Urothelium cell line (cell line): ENCODE data around the gene TUSC2.
A peak's percentile ranks its signal among the peaks of the same experiment; 100 is the strongest.

Experiments
- DNase-seq: peaks from one replicate; pipeline ENCODE4 v3.0.0; 2011; ENCODE audit warnings: low spot score, mixed read lengths
- FAIRE-seq: peaks from 2 replicates; lab custom pipeline; 2011; peaks lifted over from hg19 to GRCh38; lab: Jason Lieb, UNC

The TUSC2 gene

DNA sequence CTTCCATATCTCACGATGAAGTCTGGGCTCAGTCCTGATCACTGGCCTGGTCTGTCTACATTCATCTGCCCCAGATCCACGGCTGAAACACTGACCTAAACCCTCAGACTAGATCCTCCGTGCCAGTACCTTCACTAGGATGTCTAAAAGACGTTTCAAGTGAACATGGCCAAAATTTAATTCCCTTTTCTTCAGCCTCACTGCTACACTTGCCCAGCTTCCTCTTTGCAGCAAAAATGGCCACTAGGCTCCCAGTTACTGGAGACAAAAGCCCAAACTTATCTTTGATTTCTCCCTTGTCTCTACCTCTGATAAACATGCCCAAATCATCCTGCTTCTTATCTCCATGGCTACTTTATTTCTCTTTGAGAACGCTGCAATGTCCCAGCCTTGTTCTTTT, 10.9 kb upstream of the TUSC2 start:
- DNase-seq, result no peak
- FAIRE-seq, result no peak

GRCh38 chr3:50337175-50337861, 9.3 kb upstream of the TUSC2 start:
- DNase-seq (peak; percentile 99), FAIRE-seq (peak; percentile 94)

GRCh38 chr3:50336452-50337174, 8.6 kb upstream of the TUSC2 start:
- no peak for FAIRE-seq
- DNase-seq, result peak; percentile 33

DNA sequence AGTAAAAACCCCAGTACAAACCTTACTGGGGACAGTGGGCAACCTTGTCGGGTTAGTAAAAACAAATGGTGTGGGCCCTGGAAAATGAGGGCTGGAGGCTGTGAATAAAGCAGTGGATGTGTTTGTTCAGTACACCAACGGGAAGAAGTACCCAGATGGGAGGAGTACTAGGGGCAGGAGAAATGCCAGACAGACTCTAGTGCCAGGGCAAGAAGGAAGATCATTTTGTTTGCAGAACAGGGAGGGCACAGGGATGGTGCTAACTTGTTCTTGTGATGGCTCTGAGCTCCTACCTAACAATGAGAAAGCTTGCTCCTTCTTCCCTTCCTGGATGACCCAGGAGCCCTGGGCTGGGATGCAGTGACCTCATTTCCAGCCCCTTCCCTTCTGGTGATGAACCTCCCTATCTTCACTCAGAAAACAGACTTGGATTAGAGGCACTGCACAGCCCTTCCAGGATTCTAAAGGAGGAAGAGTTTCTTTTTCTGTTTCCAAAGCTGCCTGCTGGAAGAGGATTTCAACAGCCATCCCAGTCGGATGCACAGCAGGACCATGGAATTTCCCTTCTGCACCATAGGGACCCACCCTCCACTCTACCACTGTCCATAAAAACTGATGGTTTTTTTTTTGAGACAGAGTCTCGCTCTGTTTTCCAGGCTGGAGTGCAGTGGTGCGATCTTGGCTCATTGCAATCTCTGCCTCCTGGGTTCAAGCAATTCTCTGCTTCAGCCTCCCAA, 6.5 kb upstream of the TUSC2 start:
- no peak for FAIRE-seq
- DNase-seq, result no peak

- no peak for FAIRE-seq
These were observed 5.8 kb upstream of the TUSC2 start for GRCh38 chr3:50333744-50334328.

DNA sequence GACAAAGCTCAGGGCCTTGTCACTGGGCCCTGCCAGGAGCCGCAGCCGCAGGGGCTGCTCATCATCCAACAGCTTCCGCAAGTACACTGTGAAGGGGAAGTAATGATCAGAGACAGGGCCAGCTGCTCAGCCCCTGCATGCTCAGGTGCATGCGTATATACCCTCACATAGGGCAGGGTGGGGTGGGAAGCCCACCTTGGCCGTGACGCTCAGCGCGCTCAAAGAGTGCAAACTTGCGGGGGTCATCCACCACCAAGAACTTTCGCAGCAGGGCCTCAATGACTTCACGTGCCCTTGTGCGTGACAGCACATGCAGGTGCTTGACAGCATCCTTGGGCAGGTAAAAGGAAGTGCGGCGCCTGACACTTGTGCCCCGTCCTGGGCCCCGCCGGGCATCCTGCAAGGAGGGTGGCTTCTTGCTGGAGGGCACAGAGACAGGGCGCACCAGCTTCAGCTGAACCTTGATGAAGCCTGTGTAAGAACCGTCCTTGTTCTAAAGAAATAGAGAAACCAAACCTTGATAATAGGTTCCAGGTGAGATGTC, 3.4 kb upstream of the TUSC2 start:
- DNase-seq (no peak), FAIRE-seq (no peak)

More at GRCh38 chr3:50333744-50334328, 5.8 kb upstream of the TUSC2 start:
- DNase-seq, result no peak

- FAIRE-seq (no peak), DNase-seq (no peak)
These were observed 2.3 kb upstream of the TUSC2 start for GRCh38 chr3:50330330-50330729.

GRCh38 chr3:50327129-50327528, 894 bp downstream of the TUSC2 start:
- FAIRE-seq, result no peak
- no peak for DNase-seq

DNA sequence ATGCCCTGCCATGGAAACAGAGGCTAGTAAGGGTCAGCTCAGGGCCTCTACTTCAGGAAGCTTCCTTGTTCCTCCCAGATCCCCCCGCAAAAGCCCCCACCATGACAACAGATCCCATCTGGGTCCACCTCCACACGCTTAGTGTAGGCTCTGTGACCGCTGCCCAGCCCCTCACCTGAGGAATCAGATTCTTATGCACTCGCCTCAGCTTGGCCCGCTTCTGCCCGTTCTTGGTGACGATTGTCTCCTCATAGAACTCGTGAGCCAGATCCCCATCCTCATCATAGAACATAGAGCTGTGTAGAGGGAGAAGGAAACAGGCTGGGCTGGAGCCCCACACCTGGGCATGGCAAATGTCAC, 1.9 kb downstream of the TUSC2 start:
- FAIRE-seq, result no peak
- DNase-seq, result no peak

GRCh38 chr3:50325497-50326181, 2.4 kb downstream of the TUSC2 start:
- DNase-seq (no peak), FAIRE-seq (no peak)

DNA sequence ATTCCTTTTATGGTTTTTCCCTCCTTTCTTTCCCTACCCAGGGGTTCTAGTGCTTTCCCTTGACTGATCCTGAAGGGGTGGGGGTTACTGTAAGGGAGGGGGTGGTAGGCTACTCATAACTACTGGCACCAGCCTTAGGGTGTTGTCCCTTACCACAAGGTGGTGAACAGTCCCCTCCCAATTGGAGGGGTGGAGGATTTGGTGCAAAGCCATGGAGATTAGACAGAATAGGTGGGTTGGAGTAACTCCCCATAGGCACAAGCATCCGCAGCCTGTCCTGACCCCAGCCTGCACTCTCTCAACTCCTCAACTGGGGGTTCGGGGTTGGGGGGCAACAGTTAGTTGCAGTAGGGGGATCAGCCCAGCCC, 2.9 kb downstream of the TUSC2 start:
- FAIRE-seq, result peak; percentile 5
- no peak for DNase-seq

GRCh38 chr3:50324351-50325112, 3.5 kb downstream of the TUSC2 start:
- FAIRE-seq (peak; percentile 78), DNase-seq (peak; percentile 71)

- FAIRE-seq, result no peak
- no peak for DNase-seq
These were observed 4.3 kb downstream of the TUSC2 start for GRCh38 chr3:50323614-50324199.

DNA sequence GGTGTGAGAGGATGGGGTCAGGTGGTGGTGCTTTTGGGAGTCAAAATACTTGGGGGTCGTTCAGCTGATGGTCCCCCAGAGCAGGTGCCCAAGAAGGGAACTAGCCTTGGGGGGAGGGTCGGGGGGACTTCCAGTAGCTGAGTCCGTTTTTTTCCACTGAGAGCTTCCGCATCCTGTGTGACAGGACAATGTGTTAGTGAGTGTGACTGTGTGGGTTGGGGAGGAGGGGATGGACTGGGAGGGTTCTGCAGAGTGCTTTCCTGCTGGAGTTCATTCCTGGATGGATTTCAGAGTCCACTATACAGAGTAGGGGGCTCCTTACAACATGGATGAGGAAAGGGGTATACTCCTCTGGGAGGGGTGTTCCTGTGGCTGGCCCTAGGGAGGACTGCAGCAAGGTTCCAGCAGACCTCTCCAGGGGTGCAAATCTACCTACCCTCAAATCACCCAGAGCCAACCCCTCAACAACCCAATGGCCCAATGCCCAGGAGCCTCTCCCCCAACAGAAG, 4.9 kb downstream of the TUSC2 start:
- FAIRE-seq (no peak), DNase-seq (no peak)

GRCh38 chr3:50322386-50323091, 5.5 kb downstream of the TUSC2 start, which contains the start of gene HYAL2:
Gene HYAL2 (minus strand): TSS chr3:50322745. CDS start chr3:50320489, 2,256 bp downstream.
- DNase-seq (no peak), FAIRE-seq (peak; percentile 9)

DNA sequence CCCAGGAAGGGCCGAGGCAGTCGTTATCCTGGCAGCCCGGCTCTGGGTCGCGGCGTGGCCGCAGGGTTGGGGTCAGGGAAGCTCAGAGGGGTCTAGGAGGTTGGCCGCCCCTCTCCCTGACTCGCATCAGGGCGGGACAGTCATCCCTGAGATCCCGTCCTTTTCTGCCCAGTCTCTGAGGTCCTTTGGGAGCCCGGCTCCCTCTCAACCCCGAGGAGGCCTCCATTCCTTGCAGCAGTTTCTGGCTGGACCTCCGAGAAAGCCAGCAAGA, 6.0 kb downstream of the TUSC2 start:
- DNase-seq (no peak), FAIRE-seq (no peak)

GRCh38 chr3:50321336-50322114, 6.5 kb downstream of the TUSC2 start:
- DNase-seq (peak; percentile 94), FAIRE-seq (peak; percentile 93)

DNA sequence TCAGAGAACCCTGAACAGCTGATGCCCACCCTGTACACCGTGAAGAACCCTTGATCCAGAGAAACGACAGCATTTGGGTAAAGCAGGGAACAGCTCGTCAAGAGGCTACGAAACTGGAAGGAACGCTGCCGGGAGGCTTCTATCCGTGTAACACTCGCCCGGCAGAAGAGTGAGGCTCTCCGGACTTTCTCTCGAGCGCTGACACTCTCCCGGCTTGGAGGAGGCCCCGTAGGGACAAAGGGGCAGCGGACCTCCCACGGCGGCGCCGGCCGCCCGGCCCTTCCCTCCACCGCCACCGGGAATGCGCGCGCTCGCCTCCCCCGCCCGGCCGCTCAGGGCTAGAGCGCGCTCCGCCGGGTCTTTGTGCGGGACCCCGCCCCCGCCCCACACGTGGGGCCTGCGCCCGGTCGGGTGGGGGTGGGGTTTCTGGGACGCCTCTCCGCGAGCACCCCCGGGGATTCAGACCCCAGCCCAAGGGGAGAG, 7.1 kb downstream of the TUSC2 start:
- FAIRE-seq, result peak; percentile 46
- peak; percentile 85 for DNase-seq
